SK-N-SH treated with all-trans-retinoic acid at 6 μM for 48 hours (cell line): Measurements from ENCODE around the gene ITK.

Experiments used
- ARNTL ChIP-seq: fragments of 450-650 bp; formaldehyde crosslinking; IDR thresholded peaks from 2 replicates; pipeline ENCODE4 v1.5.0; 2020; ENCODE audit warnings: low read depth, mild to moderate bottlenecking, moderate library complexity, borderline replicate concordance
- CREB5 ChIP-seq: fragments of 250-450 bp; sonication (Bioruptor Pico); IDR thresholded peaks from 2 replicates; pipeline ENCODE4 v1.5.1; 2020; ENCODE audit warnings: low read depth, mild to moderate bottlenecking, moderate library complexity
- PATZ1 ChIP-seq: fragments of 250-450 bp; sonication (Bioruptor Pico); IDR thresholded peaks from 2 replicates; pipeline ENCODE4 v1.8.0; 2020; ENCODE audit warnings: mild to moderate bottlenecking, moderate library complexity, borderline replicate concordance
- PPARA ChIP-seq: fragments of 250-450 bp; sonication (Bioruptor Pico); IDR thresholded peaks from 2 replicates; pipeline ENCODE4 v1.5.0; 2020; ENCODE audit warnings: mild to moderate bottlenecking, borderline replicate concordance
- RARB ChIP-seq: fragments of 250-450 bp; sonication (Bioruptor Pico); IDR thresholded peaks from 2 replicates; pipeline ENCODE4 v1.8.0; 2021; ENCODE audit warnings: mild to moderate bottlenecking, moderate library complexity
- SNAI2 ChIP-seq: fragments of 250-450 bp; sonication (Bioruptor Pico); IDR thresholded peaks from 2 replicates; pipeline ENCODE4 v1.5.0; 2020; ENCODE audit warnings: mild to moderate bottlenecking, moderate library complexity
- TCF4 ChIP-seq: fragments of 250-450 bp; sonication (Bioruptor Pico); IDR thresholded peaks from 2 replicates; pipeline ENCODE4 v1.8.0; 2021; ENCODE audit warnings: mild to moderate bottlenecking, moderate library complexity, borderline replicate concordance
- TOX ChIP-seq: fragments of 250-450 bp; sonication (Bioruptor Pico); IDR thresholded peaks from 2 replicates; pipeline ENCODE4 v1.8.0; 2021; ENCODE audit warnings: mild to moderate bottlenecking, moderate library complexity, borderline replicate concordance
- TSHZ2 ChIP-seq: fragments of 250-450 bp; sonication (Bioruptor Pico); IDR thresholded peaks from 2 replicates; pipeline ENCODE4 v1.5.0; 2020; ENCODE audit warnings: mild to moderate bottlenecking, moderate library complexity
- ZFP3 ChIP-seq: fragments of 250-450 bp; sonication (Bioruptor Pico); IDR thresholded peaks from 2 replicates; pipeline ENCODE4 v1.5.0; 2020; ENCODE audit warnings: mild to moderate bottlenecking, moderate library complexity
- ZFP30 ChIP-seq: fragments of 450-650 bp; formaldehyde crosslinking; IDR thresholded peaks from 2 replicates; pipeline ENCODE4 v1.5.0; 2022; ENCODE audit warnings: mild to moderate bottlenecking, moderate library complexity

GRCh38 chr5:157279605-157280239 lies 99.1 kb downstream of the ITK start:
- TF ChIP-seq PPARA (CRISPR knock-in tag), result no peak
- no peak for TF ChIP-seq TCF4 (CRISPR knock-in tag)
- no peak for TF ChIP-seq TSHZ2 (CRISPR knock-in tag)
- no peak for TF ChIP-seq ZFP30 (CRISPR knock-in tag)
- TF ChIP-seq PATZ1, result no peak
- no peak for TF ChIP-seq RARB
- no peak for TF ChIP-seq SNAI2
- no peak for TF ChIP-seq ZFP3
- TF ChIP-seq CREB5 (CRISPR knock-in tag), result no peak
- TF ChIP-seq TOX (CRISPR knock-in tag), result no peak
- TF ChIP-seq ARNTL (CRISPR knock-in tag), result no peak
